ENCODE results near the gene MTHFD2L. TPM values are rescaled to one million over a fixed set of nuclear protein-coding genes. Genes with fewer than 3 reads are reported as not detected.

MTHFD2L gene
- total and polyA plus RNA-seq, 9 of the 15 experiments (the other 6 are each of a cell fraction or from before 2014, with no cell fraction given): 10.0 to 39.0 (median 26.0) TPM

DNA sequence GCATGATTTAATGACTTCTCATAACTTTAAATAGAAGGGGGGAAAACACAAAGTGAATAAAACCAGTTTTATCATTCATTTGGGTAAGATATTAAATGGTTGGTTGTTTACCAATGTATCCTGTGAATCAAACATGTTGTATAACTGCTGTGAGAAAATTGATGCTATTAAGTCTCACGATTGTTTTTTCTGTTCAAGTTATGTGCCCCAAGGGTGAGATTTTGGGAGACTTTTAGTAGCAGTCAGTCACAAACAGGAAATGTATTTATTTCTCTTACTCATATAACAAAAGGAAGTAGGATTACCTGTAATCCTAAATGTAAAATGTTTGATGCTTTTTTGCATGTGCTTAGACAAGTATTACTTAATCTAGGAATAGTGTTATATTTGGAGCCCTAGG is 39.2 kb downstream of the MTHFD2L start:
- DNase-seq (ENCODE audit: extremely low read depth in 1 of 4, low spot score in 3 of 4) (no peak), ATAC-seq (no peak), FAIRE-seq (no peak)
- POLR2A ChIA-PET: no interaction called here
- Histone ChIP-seq H3K4me3 (no peak overlapping the region), H3K4me1 (replicated peaks in 1 of 2; ENCODE audit: control insufficient read depth in 2 of 2, insufficient read depth in 2 of 2, low read length in 2 of 2) (no peaks in the 10 kb centered on the region), H3K27ac (ENCODE audit: extremely low read depth, low read depth, low read length) (no peak overlapping the region), H3K9me1 (ENCODE audit: control insufficient read depth, insufficient read depth, low read length) (no peaks in the 10 kb centered on the region), H3K36me3 (ENCODE audit: control insufficient read depth, insufficient read depth, low read length) (no peaks in the 10 kb centered on the region), H4K20me1 (replicated peaks; ENCODE audit: control insufficient read depth, insufficient read depth, low read length) (no peaks in the 10 kb centered on the region), H3K27me3 (ENCODE audit: control insufficient read depth in 2 of 2, insufficient read depth in 2 of 2, low read length in 2 of 2) (no peaks in the 10 kb centered on the region), H3K9ac (ENCODE audit: insufficient read depth in 1 of 2, low read depth in 2 of 2, low read length in 2 of 2) (no peak overlapping the region), H3K4me2 (ENCODE audit: insufficient read depth, low read length) (no peak overlapping the region), H3K9me3 (replicated peaks; ENCODE audit: control insufficient read depth, insufficient read depth, low read depth, low read length) (no peaks in the 10 kb centered on the region), H2AFZ (ENCODE audit: low read depth, low read length) (no peak overlapping the region), H3K79me2 (ENCODE audit: control insufficient read depth, insufficient read depth, low read length) (no peaks in the 10 kb centered on the region)
- intact Hi-C loops (cut with micrococcal nuclease) (no loop called here), in situ Hi-C loops (cut with MboI) (loop anchor here (5.0 kb wide), 1 partner anchor 115 kb away; no protein-coding TSS in a partner anchor)
- 42% methylated on average over 1 of the region's 1 CpG for whole genome bisulfite sequencing (ENCODE audit: insufficient coverage, low coverage, missing lambda C conversion rate)
- CTCF ChIA-PET (ENCODE audit: low intra/inter-chr PET ratio): no interaction called here
- BruUV-seq (replicated peaks): no TSS peak
- TF ChIP-seq SIN3B (IDR thresholded peaks at IDR 0.05; ENCODE audit: low read depth) (no peak), SP1 (CRISPR knock-in tag; IDR thresholded peaks at IDR 0.05) (no peak), ETS2 (tag; IDR thresholded peaks at IDR 0.05; ENCODE audit: borderline replicate concordance, poor library complexity, severe bottlenecking) (no peak)
- TF ChIP-seq, protein P1, sequence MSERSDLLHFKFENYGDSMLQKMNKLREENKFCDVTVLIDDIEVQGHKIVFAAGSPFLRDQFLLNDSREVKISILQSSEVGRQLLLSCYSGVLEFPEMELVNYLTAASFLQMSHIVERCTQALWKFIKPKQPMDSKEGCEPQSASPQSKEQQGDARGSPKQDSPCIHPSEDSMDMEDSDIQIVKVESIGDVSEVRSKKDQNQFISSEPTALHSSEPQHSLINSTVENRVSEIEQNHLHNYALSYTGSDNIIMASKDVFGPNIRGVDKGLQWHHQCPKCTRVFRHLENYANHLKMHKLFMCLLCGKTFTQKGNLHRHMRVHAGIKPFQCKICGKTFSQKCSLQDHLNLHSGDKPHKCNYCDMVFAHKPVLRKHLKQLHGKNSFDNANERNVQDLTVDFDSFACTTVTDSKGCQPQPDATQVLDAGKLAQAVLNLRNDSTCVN (CRISPR knock-in tag; IDR thresholded peaks at IDR 0.05): no peak

- in situ Hi-C loops (cut with MboI) (no loop called here), intact Hi-C loops (cut with micrococcal nuclease) (no loop called here)
- WGBS (ENCODE audit: insufficient coverage, low coverage, missing lambda C conversion rate): 44% methylated on average over 5 of the region's 5 CpGs
- FAIRE-seq (no peak), DNase-seq (ENCODE audit: extremely low read depth in 1 of 4, low spot score in 3 of 4) (no peak), ATAC-seq (no peak)
- no peak overlapping the region for H3K9ac ChIP-seq (ENCODE audit: insufficient read depth in 1 of 2, low read depth in 2 of 2, low read length in 2 of 2)
- H3K4me3 ChIP-seq: no peak overlapping the region
- no peaks in the 10 kb centered on the region for H3K36me3 ChIP-seq (ENCODE audit: control insufficient read depth, insufficient read depth, low read length)
- no peaks in the 10 kb centered on the region for H3K9me3 ChIP-seq (replicated peaks; ENCODE audit: control insufficient read depth, insufficient read depth, low read depth, low read length)
- POLR2A ChIA-PET: interaction anchor here (1.1 kb wide), 1 partner anchor 20 kb away, joined by 3 read pairs; no protein-coding TSS in a partner anchor
- CTCF ChIA-PET (ENCODE audit: low intra/inter-chr PET ratio): no interaction called here
- no peaks in the 10 kb centered on the region for H3K9me1 ChIP-seq (ENCODE audit: control insufficient read depth, insufficient read depth, low read length)
- no peaks in the 10 kb centered on the region for H4K20me1 ChIP-seq (replicated peaks; ENCODE audit: control insufficient read depth, insufficient read depth, low read length)
- no TSS peak for BruUV-seq (replicated peaks)
- H3K27me3 ChIP-seq (ENCODE audit: control insufficient read depth in 2 of 2, insufficient read depth in 2 of 2, low read length in 2 of 2): no peaks in the 10 kb centered on the region
- H2AFZ ChIP-seq (ENCODE audit: low read depth, low read length): no peak overlapping the region
- H3K27ac ChIP-seq (ENCODE audit: extremely low read depth, low read depth, low read length): no peak overlapping the region
- H3K4me1 ChIP-seq (replicated peaks in 1 of 2; ENCODE audit: control insufficient read depth in 2 of 2, insufficient read depth in 2 of 2, low read length in 2 of 2): peaks cover 4 to 11% of the 10 kb centered on the region in 2 experiments; a peak in 3 of 5 replicates
- H3K4me2 ChIP-seq (ENCODE audit: insufficient read depth, low read length): no peak overlapping the region
- H3K79me2 ChIP-seq (ENCODE audit: control insufficient read depth, insufficient read depth, low read length): no peaks in the 10 kb centered on the region
- TF ChIP-seq, protein P2, sequence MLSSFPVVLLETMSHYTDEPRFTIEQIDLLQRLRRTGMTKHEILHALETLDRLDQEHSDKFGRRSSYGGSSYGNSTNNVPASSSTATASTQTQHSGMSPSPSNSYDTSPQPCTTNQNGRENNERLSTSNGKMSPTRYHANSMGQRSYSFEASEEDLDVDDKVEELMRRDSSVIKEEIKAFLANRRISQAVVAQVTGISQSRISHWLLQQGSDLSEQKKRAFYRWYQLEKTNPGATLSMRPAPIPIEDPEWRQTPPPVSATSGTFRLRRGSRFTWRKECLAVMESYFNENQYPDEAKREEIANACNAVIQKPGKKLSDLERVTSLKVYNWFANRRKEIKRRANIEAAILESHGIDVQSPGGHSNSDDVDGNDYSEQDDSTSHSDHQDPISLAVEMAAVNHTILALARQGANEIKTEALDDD (IDR thresholded peaks at IDR 0.05): peak; percentile 77; the same call in 1 of the 2 replicates
- no peak for TF ChIP-seq TCF7L2 (IDR thresholded peaks at IDR 0.05; ENCODE audit: low read depth, low read length)
- TF ChIP-seq MEIS2 (IDR thresholded peaks at IDR 0.05; ENCODE audit: partially characterized antibody): peak; percentile 68
- TF ChIP-seq CBFA2T3 (IDR thresholded peaks at IDR 0.05): no peak
- no peak for TF ChIP-seq LCOR (CRISPR knock-in tag; IDR thresholded peaks at IDR 0.05)
- TF ChIP-seq ZNF551 (CRISPR knock-in tag; IDR thresholded peaks at IDR 0.05): no peak
- no peak for TF ChIP-seq DNMT1 (IDR thresholded peaks at IDR 0.05)
- TF ChIP-seq MCM5 (IDR thresholded peaks at IDR 0.05; ENCODE audit: low read depth): no peak
- no peak for TF ChIP-seq MBD1 (CRISPR knock-in tag; IDR thresholded peaks at IDR 0.05)
- TF ChIP-seq PCBP1 (IDR thresholded peaks at IDR 0.05; ENCODE audit: low read depth, low read length, poor library complexity, severe bottlenecking): no peak
These were observed 44.2 kb downstream of the MTHFD2L start for GRCh38 chr4:74202062-74202586.

All from K562 (cell line).